OCI-LY1 (cell line): ENCODE results near the gene TOR1B.

Experiments used
- H2AFZ ChIP-seq: fragments of 200-600 bp; sonication (generic), shearing (Covaris generic); 2 replicates; pipeline ENCODE4 v1.6.0; 2014; ENCODE audit warnings: antibody characterized with exemption, mild to moderate bottlenecking, low read length
- H3F3A ChIP-seq: fragments of 200-600 bp; sonication (generic), shearing (Covaris generic); 2 replicates; pipeline ENCODE4 v1.6.0; 2014; ENCODE audit warnings: mild to moderate bottlenecking, antibody characterized with exemption, low read length, moderate library complexity; ENCODE audit not compliant: insufficient read depth
- H3K27ac ChIP-seq: fragments of 200-600 bp; sonication (generic); 2 replicates; pipeline ENCODE4 v1.5.1; 2014; ENCODE audit warnings: low read length, mixed run types, mild to moderate bottlenecking, low read depth; ENCODE audit not compliant: poor library complexity, severe bottlenecking
- H3K27me3 ChIP-seq: fragments of 200-600 bp; sonication (generic); 2 replicates; pipeline ENCODE4 v1.6.0; 2014; ENCODE audit warnings: antibody characterized with exemption, mild to moderate bottlenecking, low read length, moderate library complexity; ENCODE audit not compliant: insufficient read depth
- H3K36me3 ChIP-seq: fragments of 200-600 bp; sonication (generic); 2 replicates; pipeline ENCODE4 v1.6.1; 2014; ENCODE audit warnings: mild to moderate bottlenecking, antibody characterized with exemption, low read length, moderate library complexity, mixed read lengths; ENCODE audit not compliant: insufficient read depth
- H3K4me1 ChIP-seq: fragments of 200-600 bp; sonication (generic); 2 replicates; pipeline ENCODE4 v1.5.1; 2014; ENCODE audit warnings: mild to moderate bottlenecking, low read length, moderate library complexity; ENCODE audit not compliant: insufficient read depth, severe bottlenecking
- H3K4me2 ChIP-seq: fragments of 200-600 bp; sonication (generic), shearing (Covaris generic); 2 replicates; pipeline ENCODE4 v1.6.1; 2014; ENCODE audit warnings: low read length
- H3K4me3 ChIP-seq: fragments of 200-600 bp; sonication (generic); 2 replicates; pipeline ENCODE4 v1.5.1; 2014; ENCODE audit warnings: low read length, low read depth, mild to moderate bottlenecking, mixed read lengths; ENCODE audit not compliant: poor library complexity, severe bottlenecking
- H3K79me2 ChIP-seq: fragments of 200-600 bp; shearing (Covaris generic); 2 replicates; pipeline ENCODE4 v1.6.1; 2016; ENCODE audit warnings: mixed run types, low read length, mixed read lengths; ENCODE audit not compliant: insufficient read depth
- H3K9ac ChIP-seq: fragments of 200-600 bp; sonication (generic), shearing (Covaris generic); 2 replicates; pipeline ENCODE4 v1.6.1; 2014; ENCODE audit warnings: mild to moderate bottlenecking, low read length, mixed read lengths
- H3K9me2 ChIP-seq: fragments of 200-600 bp; sonication (generic), shearing (Covaris generic); 2 replicates; pipeline ENCODE4 v1.6.1; 2014; ENCODE audit warnings: low read depth, mild to moderate bottlenecking, low read length, mixed read lengths
- H3K9me3 ChIP-seq: fragments of 200-600 bp; shearing (Covaris generic); 2 replicates; pipeline ENCODE4 v1.6.1; 2014; ENCODE audit warnings: low read length, mixed read lengths
- H4K20me1 ChIP-seq: fragments of 200-600 bp; sonication (generic), shearing (Covaris generic); 2 replicates; pipeline ENCODE4 v1.6.0; 2016; ENCODE audit warnings: mild to moderate bottlenecking, low read length; ENCODE audit not compliant: insufficient read depth
- EZH2 ChIP-seq: fragments of 200-600 bp; sonication (generic), shearing (Covaris generic); IDR thresholded peaks from 2 replicates; pipeline ENCODE4 v1.8.0; 2017; ENCODE audit warnings: borderline replicate concordance, mixed run types, mild to moderate bottlenecking, antibody characterized with exemption, low read length, moderate library complexity, mixed read lengths
- TF ChIP-seq, protein P1 (sequence below): fragments of 200-600 bp; sonication (generic), shearing (Covaris generic); IDR thresholded peaks from 2 replicates; pipeline ENCODE4 v1.5.1; 2017; ENCODE audit warnings: mild to moderate bottlenecking, antibody characterized with exemption, low read length, moderate library complexity, mixed read lengths

TOR1B gene

DNA sequence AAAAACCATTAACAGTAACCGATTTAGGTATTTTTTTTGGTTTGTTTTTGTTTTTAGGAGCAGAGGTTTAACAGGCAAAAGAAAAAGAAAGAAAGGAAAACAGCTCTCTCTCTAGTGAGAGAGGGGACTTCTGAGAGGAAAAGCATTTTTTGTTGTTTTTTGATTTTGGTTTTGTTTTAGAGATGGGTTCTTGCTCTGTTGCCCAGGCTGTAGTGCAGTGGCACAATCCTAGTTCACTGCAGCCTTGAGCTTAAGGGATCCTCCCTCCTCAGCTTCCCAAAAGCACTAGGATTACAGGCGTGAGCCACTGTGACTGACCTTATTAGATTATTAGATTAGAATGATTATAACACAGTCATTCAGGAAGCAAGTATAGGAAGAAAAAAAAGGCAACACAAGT is 42.4 kb downstream of the TOR1B start:
- Histone ChIP-seq H2AFZ (no peak overlapping the region), H3K36me3 (no peaks in the 10 kb centered on the region), H3K4me2 (no peak overlapping the region), H3K9me2 (no peaks in the 10 kb centered on the region), H3K9ac (no peak overlapping the region), H3K4me1 (peaks cover 1% of the 10 kb centered on the region), H4K20me1 (no peaks in the 10 kb centered on the region), H3K27me3 (no peaks in the 10 kb centered on the region), H3K27ac (no peak overlapping the region), H3F3A (no peaks in the 10 kb centered on the region), H3K9me3 (no peaks in the 10 kb centered on the region), H3K4me3 (no peak overlapping the region), H3K79me2 (no peaks in the 10 kb centered on the region)
- TF ChIP-seq EZH2, result no peak
- TF ChIP-seq, protein P1, sequence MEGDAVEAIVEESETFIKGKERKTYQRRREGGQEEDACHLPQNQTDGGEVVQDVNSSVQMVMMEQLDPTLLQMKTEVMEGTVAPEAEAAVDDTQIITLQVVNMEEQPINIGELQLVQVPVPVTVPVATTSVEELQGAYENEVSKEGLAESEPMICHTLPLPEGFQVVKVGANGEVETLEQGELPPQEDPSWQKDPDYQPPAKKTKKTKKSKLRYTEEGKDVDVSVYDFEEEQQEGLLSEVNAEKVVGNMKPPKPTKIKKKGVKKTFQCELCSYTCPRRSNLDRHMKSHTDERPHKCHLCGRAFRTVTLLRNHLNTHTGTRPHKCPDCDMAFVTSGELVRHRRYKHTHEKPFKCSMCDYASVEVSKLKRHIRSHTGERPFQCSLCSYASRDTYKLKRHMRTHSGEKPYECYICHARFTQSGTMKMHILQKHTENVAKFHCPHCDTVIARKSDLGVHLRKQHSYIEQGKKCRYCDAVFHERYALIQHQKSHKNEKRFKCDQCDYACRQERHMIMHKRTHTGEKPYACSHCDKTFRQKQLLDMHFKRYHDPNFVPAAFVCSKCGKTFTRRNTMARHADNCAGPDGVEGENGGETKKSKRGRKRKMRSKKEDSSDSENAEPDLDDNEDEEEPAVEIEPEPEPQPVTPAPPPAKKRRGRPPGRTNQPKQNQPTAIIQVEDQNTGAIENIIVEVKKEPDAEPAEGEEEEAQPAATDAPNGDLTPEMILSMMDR, result no peak

GRCh38 chr9:129848712-129849441 is 45.9 kb downstream of the TOR1B start:
- H3K27ac ChIP-seq, result no peak overlapping the region
- H3K9ac ChIP-seq, result no peak overlapping the region
- peaks cover 7% of the 10 kb centered on the region for H3K4me1 ChIP-seq

DNA sequence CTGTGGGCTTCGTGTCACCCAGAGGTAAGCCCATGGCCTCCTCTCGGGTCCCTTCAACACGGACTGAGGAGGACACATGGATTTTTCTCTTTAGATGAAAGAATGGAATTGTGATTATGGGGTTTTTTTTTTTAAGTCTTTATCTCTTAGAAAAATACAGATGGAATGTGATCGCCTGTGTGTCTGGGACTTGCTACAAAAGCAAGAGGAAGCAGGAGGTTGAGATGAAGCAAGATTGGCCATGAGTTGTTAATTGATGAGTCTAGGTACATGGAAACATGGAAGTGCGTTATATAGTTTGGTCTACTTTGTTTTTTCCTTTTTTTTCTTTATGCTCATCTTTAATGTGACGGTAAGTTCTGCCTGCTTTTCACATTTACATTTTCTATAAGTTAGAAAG is 46.9 kb downstream of the TOR1B start:
- Histone ChIP-seq H3K4me1 (peaks cover 7% of the 10 kb centered on the region), H3K9me2 (no peaks in the 10 kb centered on the region), H3K27me3 (no peaks in the 10 kb centered on the region), H3K79me2 (no peaks in the 10 kb centered on the region), H3K27ac (no peak overlapping the region), H3K4me3 (no peak overlapping the region), H3K9me3 (no peaks in the 10 kb centered on the region), H2AFZ (no peak overlapping the region), H4K20me1 (no peaks in the 10 kb centered on the region), H3K4me2 (no peak overlapping the region), H3K36me3 (peaks cover 20% of the 10 kb centered on the region; the same call in 1 of the 2 replicates), H3K9ac (no peak overlapping the region), H3F3A (no peaks in the 10 kb centered on the region)
- TF ChIP-seq EZH2, result no peak
- TF ChIP-seq, protein P1, result no peak

More at GRCh38 chr9:129848712-129849441, 45.9 kb downstream of the TOR1B start:
- H3K4me3 ChIP-seq, result no peak overlapping the region
- no peaks in the 10 kb centered on the region for H3K9me3 ChIP-seq
- H2AFZ ChIP-seq, result no peak overlapping the region
- no peaks in the 10 kb centered on the region for H4K20me1 ChIP-seq
- TF ChIP-seq, protein P1, result no peak
- H3K27me3 ChIP-seq, result no peaks in the 10 kb centered on the region
- no peaks in the 10 kb centered on the region for H3F3A ChIP-seq
- no peaks in the 10 kb centered on the region for H3K9me2 ChIP-seq
- no peaks in the 10 kb centered on the region for H3K79me2 ChIP-seq
- no peak overlapping the region for H3K4me2 ChIP-seq
- H3K36me3 ChIP-seq, result peaks cover 12% of the 10 kb centered on the region; the same call in 1 of the 2 replicates
